A549 (cell line): Measurements from ENCODE around the gene NT5C2.
A peak's percentile ranks its signal among the peaks of the same experiment; 100 is the strongest.

Experiments used
- CEBPB ChIP-seq, 2 experiments: fragments of >200 bp in 1 of 2; sonication (Bioruptor Twin) in 1 of 2; formaldehyde crosslinking in 1 of 2; IDR thresholded peaks; 2 replicates each; pipeline ENCODE4 v1.6.1; 2012 to 2016
- EP300 ChIP-seq, 2 experiments: fragments of >200 bp; sonication (Bioruptor Twin); formaldehyde crosslinking; IDR thresholded peaks; 2 replicates in 1 of 2; 3 replicates in 1 of 2; pipeline ENCODE4 v1.6.1; 2016 to 2017
- JUNB ChIP-seq: fragments of >200 bp; sonication (Bioruptor Twin); formaldehyde crosslinking; IDR thresholded peaks from 2 replicates; pipeline ENCODE4 v1.6.1; 2016
- PHF8 ChIP-seq: fragments of 200-600 bp; sonication (generic); IDR thresholded peaks from 2 replicates; pipeline ENCODE4 v1.6.1; 2016; ENCODE audit warnings: low read depth, mild to moderate bottlenecking, antibody characterized with exemption, moderate library complexity, borderline replicate concordance
- POLR2A ChIP-seq: IDR thresholded peaks from 2 replicates; pipeline ENCODE4 v1.6.1; 2012; ENCODE audit warnings: mild to moderate bottlenecking, low read length
- TP53 ChIP-seq: fragments of 250-450 bp; sonication (Bioruptor Pico); IDR thresholded peaks from 2 replicates; pipeline ENCODE4 v1.5.0; 2021; ENCODE audit warnings: mild to moderate bottlenecking, moderate library complexity
- TF ChIP-seq, protein P1 (sequence below): fragments of >200 bp; sonication (Bioruptor Twin); formaldehyde crosslinking; IDR thresholded peaks from 3 replicates; pipeline ENCODE4 v1.5.1; 2016
- TF ChIP-seq, protein P2 (sequence below): IDR thresholded peaks from 2 replicates; pipeline ENCODE4 v1.6.1; 2012
- TF ChIP-seq, protein P3 (sequence below): fragments of 200-600 bp; sonication (generic); IDR thresholded peaks from 2 replicates; pipeline ENCODE4 v1.6.1; 2016; ENCODE audit warnings: antibody characterized with exemption, mild to moderate bottlenecking, moderate library complexity

DNA sequence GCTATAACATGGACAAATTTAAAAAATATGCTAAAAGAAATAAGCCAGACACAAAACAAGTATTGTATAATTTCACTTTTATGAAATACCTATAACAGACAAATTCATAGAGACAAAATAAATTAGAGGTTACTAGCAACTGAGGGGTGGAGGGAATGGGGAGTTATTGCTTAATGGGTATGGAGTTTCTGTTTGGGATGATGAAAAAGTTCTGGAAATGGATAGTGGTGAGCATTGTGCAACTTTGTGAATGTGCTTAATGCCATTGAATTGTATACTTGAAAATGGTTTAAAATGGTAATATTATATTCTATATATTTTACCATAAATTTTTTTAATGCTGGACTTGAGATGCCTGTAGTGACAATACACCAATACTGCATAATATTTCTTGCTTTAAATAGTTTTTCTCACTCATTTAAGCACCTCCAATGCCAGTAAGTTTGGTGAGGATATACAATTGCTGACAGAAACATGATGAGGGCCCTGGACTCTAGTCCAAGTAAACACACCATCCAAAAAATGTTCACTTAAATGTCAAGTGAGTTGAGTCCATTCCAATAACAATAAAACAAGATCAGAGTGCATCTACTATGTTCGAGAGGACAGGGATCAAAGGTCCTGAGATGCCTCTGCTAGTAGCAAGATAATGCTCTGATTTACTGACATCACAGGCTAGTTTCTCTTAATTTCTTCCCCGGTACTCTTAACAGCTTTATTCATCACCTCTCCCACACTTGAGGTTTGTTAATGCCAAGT, 71.9 kb downstream of the NT5C2 start:
- TF ChIP-seq PHF8 (no peak), CEBPB (IDR thresholded peaks at IDR 0.05) (peak; percentile 49 to 67; a peak in 3 of 4 replicates), POLR2A (no peak), TP53 (no peak), JUNB (no peak), EP300 (IDR thresholded peaks at IDR 0.05) (no peak)
- TF ChIP-seq, protein P1, sequence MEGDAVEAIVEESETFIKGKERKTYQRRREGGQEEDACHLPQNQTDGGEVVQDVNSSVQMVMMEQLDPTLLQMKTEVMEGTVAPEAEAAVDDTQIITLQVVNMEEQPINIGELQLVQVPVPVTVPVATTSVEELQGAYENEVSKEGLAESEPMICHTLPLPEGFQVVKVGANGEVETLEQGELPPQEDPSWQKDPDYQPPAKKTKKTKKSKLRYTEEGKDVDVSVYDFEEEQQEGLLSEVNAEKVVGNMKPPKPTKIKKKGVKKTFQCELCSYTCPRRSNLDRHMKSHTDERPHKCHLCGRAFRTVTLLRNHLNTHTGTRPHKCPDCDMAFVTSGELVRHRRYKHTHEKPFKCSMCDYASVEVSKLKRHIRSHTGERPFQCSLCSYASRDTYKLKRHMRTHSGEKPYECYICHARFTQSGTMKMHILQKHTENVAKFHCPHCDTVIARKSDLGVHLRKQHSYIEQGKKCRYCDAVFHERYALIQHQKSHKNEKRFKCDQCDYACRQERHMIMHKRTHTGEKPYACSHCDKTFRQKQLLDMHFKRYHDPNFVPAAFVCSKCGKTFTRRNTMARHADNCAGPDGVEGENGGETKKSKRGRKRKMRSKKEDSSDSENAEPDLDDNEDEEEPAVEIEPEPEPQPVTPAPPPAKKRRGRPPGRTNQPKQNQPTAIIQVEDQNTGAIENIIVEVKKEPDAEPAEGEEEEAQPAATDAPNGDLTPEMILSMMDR, result no peak
- TF ChIP-seq, protein P2, sequence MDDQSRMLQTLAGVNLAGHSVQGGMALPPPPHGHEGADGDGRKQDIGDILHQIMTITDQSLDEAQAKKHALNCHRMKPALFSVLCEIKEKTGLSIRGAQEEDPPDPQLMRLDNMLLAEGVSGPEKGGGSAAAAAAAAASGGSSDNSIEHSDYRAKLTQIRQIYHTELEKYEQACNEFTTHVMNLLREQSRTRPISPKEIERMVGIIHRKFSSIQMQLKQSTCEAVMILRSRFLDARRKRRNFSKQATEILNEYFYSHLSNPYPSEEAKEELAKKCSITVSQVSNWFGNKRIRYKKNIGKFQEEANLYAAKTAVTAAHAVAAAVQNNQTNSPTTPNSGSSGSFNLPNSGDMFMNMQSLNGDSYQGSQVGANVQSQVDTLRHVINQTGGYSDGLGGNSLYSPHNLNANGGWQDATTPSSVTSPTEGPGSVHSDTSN, result no peak
- TF ChIP-seq, protein P3, sequence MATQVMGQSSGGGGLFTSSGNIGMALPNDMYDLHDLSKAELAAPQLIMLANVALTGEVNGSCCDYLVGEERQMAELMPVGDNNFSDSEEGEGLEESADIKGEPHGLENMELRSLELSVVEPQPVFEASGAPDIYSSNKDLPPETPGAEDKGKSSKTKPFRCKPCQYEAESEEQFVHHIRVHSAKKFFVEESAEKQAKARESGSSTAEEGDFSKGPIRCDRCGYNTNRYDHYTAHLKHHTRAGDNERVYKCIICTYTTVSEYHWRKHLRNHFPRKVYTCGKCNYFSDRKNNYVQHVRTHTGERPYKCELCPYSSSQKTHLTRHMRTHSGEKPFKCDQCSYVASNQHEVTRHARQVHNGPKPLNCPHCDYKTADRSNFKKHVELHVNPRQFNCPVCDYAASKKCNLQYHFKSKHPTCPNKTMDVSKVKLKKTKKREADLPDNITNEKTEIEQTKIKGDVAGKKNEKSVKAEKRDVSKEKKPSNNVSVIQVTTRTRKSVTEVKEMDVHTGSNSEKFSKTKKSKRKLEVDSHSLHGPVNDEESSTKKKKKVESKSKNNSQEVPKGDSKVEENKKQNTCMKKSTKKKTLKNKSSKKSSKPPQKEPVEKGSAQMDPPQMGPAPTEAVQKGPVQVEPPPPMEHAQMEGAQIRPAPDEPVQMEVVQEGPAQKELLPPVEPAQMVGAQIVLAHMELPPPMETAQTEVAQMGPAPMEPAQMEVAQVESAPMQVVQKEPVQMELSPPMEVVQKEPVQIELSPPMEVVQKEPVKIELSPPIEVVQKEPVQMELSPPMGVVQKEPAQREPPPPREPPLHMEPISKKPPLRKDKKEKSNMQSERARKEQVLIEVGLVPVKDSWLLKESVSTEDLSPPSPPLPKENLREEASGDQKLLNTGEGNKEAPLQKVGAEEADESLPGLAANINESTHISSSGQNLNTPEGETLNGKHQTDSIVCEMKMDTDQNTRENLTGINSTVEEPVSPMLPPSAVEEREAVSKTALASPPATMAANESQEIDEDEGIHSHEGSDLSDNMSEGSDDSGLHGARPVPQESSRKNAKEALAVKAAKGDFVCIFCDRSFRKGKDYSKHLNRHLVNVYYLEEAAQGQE, result no peak
